GM12872 (cell line): ENCODE data around the gene HES4.

Experiments
- TF ChIP-seq, protein P1 (sequence below): IDR thresholded peaks from 3 replicates; pipeline ENCODE4 v1.5.1; 2011; ENCODE audit warnings: low read depth, mild to moderate bottlenecking, low read length, moderate library complexity; ENCODE audit not compliant: insufficient read depth

HES4 gene

DNA sequence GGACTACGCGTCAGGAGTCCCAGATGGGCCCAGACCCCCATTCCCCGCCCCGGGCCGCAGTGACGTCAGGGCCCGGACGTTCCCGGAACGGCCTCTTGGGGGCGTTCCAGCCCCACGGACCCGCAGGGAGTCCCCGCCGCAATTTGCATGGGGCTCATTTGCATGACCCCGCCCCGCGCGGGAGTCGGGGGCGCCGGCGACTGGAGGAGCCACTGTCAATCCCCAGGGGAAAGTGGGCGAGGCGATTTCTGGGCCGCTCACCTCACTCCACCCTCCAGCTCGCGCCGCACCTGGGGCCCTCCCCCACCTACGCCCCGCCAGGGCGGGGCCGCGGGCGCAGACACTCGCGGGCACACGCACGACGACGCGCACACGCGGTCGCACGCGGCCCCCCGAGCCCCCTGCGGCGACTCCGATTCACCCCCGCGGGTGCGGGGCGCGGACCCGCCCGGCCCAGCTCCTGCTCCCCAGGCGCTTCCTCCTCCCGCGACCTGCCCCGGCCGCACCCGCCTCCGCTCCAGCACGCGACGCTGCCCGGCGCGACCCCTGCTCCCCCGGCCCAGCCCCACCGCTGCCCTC is 33.2 kb upstream of the HES4 start:
- TF ChIP-seq, protein P1, sequence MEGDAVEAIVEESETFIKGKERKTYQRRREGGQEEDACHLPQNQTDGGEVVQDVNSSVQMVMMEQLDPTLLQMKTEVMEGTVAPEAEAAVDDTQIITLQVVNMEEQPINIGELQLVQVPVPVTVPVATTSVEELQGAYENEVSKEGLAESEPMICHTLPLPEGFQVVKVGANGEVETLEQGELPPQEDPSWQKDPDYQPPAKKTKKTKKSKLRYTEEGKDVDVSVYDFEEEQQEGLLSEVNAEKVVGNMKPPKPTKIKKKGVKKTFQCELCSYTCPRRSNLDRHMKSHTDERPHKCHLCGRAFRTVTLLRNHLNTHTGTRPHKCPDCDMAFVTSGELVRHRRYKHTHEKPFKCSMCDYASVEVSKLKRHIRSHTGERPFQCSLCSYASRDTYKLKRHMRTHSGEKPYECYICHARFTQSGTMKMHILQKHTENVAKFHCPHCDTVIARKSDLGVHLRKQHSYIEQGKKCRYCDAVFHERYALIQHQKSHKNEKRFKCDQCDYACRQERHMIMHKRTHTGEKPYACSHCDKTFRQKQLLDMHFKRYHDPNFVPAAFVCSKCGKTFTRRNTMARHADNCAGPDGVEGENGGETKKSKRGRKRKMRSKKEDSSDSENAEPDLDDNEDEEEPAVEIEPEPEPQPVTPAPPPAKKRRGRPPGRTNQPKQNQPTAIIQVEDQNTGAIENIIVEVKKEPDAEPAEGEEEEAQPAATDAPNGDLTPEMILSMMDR = peak; percentile 85

DNA sequence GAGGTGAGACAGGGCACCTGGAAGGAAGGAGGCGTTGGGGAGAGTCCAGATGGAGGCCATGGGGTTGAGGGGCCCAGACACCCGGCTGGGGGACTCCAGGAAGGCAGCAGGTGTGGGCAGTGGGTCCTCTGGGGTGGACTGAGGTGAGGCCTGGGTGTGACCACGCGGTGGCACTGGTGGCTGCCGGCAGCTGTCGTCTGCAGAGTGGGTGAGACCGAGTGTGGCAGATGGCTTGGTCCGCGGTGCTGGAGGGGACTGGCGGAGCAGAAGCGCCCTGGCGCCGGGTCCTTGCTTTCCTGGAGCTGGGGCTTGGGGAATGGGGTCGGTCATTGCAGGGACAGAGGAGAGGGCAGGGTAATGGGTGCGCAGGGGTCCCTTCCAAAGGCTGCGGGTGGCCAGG is 32.5 kb upstream of the HES4 start:
- TF ChIP-seq, protein P1 = peak; percentile 30; the same call in 1 of the 3 replicates

DNA sequence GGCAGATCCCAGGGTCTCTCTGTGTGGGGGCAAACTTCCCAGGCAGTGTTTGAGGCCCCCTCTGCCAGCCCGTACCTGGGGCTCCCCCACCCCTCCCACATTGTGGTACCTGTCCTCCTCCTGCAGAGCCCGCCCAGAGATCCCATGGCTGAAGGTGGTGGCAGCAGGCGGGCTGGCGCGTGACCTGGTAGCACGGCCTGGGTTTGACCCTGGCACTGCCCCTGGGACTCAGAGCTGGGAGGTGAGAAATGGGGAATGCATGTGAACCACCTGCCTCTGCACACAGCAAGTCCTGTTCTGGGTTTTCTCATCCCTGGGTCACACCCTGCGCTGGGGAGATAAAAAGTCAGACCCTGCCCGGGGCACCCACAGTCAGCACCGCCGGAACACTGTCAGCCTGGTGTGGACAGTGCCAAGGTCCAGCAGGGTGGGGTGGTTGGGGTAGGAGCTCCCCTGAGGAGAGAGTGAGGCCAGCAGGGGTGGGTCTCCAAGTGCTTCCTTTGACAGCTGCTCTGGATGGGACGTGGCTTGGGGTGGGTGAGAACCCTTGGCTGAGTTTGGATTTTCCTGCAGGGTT is 31.9 kb upstream of the HES4 start:
- TF ChIP-seq, protein P1 = no peak

DNA sequence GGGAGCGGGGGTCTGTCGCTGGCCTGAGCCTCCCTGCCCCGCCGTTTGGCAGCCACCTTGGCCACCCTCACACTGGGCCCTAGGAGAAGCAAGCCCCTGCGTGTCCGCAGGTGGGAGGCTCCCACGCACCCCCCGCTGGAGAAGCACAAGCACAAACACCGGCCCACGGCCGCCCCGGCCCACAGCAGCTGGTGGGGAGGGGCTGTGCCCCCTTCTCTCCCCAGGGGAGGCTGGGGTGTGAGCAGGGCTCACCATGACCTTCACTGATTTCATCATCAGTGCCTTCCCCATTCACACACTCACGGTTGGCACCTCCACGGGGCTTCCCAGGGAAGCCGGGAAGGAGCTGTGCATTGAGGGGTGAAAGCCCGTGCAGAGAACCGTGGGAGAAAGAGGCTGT is 27.9 kb upstream of the HES4 start:
- TF ChIP-seq, protein P1 = no peak

DNA sequence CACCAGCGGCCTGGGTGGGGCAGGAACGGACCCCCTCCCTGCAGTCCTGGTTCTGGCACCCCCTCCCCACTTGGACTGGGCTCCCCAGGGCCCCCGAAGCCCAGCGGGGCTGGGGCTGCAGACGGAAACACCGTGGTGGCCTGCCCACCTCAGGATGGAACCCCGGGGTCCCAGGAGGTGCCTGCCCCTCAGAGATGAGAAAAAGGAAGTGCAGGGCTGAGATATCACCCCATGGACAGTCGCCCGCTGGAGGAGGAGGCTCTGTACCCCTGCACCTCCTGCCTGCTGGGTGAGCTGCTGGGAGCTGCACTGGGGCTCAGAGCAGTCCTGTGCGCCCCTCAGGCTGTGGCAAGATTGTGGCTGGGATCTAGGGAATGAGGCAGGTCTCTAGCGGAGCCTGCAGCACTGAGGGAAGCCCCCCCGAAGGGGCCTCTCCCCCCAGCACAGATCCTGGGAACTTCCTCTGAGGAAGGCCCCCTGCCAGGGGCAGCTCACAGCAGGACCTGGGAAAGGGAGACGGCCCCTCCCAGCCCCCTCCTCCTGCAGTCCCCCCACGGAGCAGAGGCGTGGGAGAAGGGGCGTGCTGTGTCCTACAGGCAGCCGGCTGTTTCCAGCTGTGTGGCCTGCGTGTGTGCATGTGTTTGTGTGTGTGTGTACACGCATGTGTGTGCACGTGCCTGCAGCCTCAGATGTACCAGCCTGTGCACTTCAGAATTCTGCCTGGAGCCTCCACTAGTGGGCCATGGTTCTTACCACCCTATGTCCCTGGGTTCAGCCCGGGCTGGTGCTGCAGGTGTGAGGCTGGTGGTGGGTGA is 26.9 kb upstream of the HES4 start:
- TF ChIP-seq, protein P1 = no peak

DNA sequence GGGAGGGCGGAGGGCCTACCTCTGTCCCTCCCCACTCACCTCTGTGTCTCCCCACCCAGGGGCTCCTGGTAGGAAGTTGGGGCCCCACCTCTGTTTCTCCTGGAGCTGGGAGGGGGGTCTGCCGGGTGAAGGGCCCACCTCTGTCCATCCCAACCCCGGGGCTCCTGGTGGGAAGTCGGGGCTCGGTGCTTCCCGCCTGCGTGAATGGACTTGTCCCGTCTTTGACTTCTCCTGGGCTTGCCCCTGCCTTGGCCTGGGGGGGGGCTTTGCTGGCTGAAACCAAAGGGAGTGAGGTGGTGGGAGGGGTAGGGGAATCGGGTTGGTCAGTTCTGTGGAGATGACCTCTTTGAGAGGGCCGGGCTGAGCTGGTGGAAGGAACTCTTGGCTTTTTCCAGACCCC is 25.8 kb upstream of the HES4 start:
- TF ChIP-seq, protein P1 = no peak
